ENCODE measurements around the gene ARL17B.
"Not testable (repeated sequence)": the region's sequence is repeated elsewhere in the genome, so short reads cannot be mapped to it uniquely, and the experiment has no call there.

DNA sequence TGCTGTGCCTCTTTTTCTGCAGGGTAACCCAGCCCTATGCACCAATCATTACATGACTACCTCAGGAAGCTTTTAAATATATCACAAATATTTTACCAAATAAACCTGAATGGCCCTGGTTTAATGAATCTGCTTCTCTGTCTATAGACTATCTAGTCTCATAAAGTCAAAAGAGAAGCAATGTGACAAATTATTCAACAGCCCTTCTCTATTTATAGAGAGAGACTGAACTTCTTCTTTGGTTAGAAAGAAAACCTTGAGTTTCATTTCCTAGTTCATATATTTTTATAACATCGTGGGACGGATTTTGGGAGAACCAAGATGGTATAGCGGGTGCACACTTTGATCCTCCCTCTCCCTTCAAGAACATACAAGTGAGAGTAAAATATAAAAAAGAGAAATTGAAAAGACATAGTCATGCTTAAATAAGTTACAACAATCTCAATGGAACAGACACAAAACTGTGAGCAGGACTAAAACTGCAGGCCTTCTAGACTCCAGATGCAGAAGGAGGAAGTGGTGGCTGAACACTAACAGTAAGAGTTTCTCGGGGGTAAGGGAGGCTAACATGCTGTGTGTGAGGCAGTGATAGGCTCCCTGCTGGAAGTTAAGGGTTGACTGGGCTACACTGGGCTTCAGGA, 70.5 kb downstream of the ARL17B start:
- TF ChIP-seq CTCF (IDR thresholded peaks at IDR 0.05); JUN (CRISPR knock-in tag; IDR thresholded peaks at IDR 0.05); ELF4 (CRISPR knock-in tag; IDR thresholded peaks at IDR 0.05; ENCODE audit: low read depth); IRF2 (CRISPR knock-in tag; IDR thresholded peaks at IDR 0.05; ENCODE audit: borderline replicate concordance, low read depth); HMGA2 (CRISPR knock-in tag; IDR thresholded peaks at IDR 0.05); NFYB (CRISPR knock-in tag; conservative IDR thresholded peaks at IDR 0.05; ENCODE audit: low read depth); ZNF138 (CRISPR knock-in tag; conservative IDR thresholded peaks at IDR 0.05); NR2C2 (CRISPR knock-in tag; IDR thresholded peaks at IDR 0.05); ESRRA (CRISPR knock-in tag; IDR thresholded peaks at IDR 0.05; ENCODE audit: borderline replicate concordance); TEAD4 (CRISPR knock-in tag; IDR thresholded peaks at IDR 0.05): not testable (repeated sequence)
- TF ChIP-seq, protein P1, sequence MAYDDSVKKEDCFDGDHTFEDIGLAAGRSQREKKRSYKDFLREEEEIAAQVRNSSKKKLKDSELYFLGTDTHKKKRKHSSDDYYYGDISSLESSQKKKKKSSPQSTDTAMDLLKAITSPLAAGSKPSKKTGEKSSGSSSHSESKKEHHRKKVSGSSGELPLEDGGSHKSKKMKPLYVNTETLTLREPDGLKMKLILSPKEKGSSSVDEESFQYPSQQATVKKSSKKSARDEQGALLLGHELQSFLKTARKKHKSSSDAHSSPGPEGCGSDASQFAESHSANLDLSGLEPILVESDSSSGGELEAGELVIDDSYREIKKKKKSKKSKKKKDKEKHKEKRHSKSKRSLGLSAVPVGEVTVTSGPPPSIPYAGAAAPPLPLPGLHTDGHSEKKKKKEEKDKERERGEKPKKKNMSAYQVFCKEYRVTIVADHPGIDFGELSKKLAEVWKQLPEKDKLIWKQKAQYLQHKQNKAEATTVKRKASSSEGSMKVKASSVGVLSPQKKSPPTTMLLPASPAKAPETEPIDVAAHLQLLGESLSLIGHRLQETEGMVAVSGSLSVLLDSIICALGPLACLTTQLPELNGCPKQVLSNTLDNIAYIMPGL (CRISPR knock-in tag; IDR thresholded peaks at IDR 0.05): not testable (repeated sequence)
- TF ChIP-seq, protein P2, sequence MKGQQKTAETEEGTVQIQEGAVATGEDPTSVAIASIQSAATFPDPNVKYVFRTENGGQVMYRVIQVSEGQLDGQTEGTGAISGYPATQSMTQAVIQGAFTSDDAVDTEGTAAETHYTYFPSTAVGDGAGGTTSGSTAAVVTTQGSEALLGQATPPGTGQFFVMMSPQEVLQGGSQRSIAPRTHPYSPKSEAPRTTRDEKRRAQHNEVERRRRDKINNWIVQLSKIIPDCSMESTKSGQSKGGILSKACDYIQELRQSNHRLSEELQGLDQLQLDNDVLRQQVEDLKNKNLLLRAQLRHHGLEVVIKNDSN (CRISPR knock-in tag; IDR thresholded peaks at IDR 0.05): not testable (repeated sequence)

Data from WTC11 (cell line).